ENCODE measurements around the gene MACROD2.
"Not testable (repeated sequence)": the region's sequence is repeated elsewhere in the genome, so short reads cannot be mapped to it uniquely, and the experiment has no call there.

Gene MACROD2

DNA sequence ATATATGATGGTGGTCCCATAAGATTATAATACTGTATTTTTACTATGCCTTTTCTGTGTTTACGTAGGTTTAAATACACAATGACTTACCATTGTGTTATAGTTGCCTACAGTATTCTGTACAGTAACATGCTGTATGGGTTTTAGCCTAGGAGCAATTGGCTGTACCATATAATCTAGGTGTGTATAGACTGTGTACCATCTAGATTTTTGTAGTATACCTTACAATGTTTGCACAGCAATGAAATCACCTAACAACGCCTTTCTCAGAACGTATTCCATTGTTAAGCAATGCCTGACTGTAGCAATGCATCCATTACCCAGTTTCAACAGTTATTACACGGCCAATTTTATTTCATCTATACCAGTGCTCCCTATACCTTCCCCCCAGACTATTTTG lies 10.7 kb downstream of the MACROD2 start:
- no peaks in the 10 kb centered on the region for H3K4me1 ChIP-seq (ENCODE audit: control insufficient read depth, insufficient read depth, low read length)
- H3K27me3 ChIP-seq (ENCODE audit: control insufficient read depth, insufficient read depth, low read length), result no peaks in the 10 kb centered on the region
- no peak overlapping the region for H3K9ac ChIP-seq (ENCODE audit: low read depth, low read length)
- H3K9me3 ChIP-seq (replicated peaks; ENCODE audit: low read length), result no peaks in the 10 kb centered on the region
- H3K4me3 ChIP-seq (ENCODE audit: low read length), result no peak overlapping the region
- H3K4me2 ChIP-seq (ENCODE audit: low read length), result no peak overlapping the region
- H3K36me3 ChIP-seq (ENCODE audit: insufficient read depth, low read length), result no peaks in the 10 kb centered on the region

DNA sequence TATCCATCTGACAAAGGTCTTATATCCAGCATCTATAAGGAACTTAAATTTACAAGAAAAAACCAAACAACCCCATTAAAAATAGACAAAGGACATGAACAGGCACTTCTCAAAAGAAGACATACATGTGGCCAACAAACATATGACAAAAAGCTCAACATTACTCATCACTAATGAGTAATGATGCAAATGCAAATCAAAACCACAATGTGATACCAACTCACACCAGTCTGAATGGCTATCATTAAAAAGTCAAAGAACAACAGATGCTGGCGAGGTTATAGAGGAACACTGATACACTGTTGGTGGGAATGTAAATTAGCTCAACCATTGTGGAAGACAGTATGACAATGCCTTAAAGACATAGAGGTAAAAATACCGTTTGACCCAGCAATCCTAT lies 13.9 kb downstream of the MACROD2 start:
- Histone ChIP-seq H3K36me3 (ENCODE audit: insufficient read depth, low read length) (no peaks in the 10 kb centered on the region), H3K9me3 (replicated peaks; ENCODE audit: low read length) (no peaks in the 10 kb centered on the region), H3K9ac (ENCODE audit: low read depth, low read length) (no peak overlapping the region)

GRCh38 chr20:14012671-14013070 lies 17.4 kb downstream of the MACROD2 start:
- no peak overlapping the region for H3K9ac ChIP-seq (ENCODE audit: low read depth, low read length)
- H3K9me3 ChIP-seq (replicated peaks; ENCODE audit: low read length), result no peaks in the 10 kb centered on the region
- H3K36me3 ChIP-seq (ENCODE audit: insufficient read depth, low read length), result no peaks in the 10 kb centered on the region
- no peaks in the 10 kb centered on the region for H3K4me1 ChIP-seq (ENCODE audit: control insufficient read depth, insufficient read depth, low read length)
- H3K27me3 ChIP-seq (ENCODE audit: control insufficient read depth, insufficient read depth, low read length), result no peaks in the 10 kb centered on the region
- H3K4me3 ChIP-seq (ENCODE audit: low read length), result no peak overlapping the region
- no peak overlapping the region for H3K4me2 ChIP-seq (ENCODE audit: low read length)

More for the DNA sequence above, 13.9 kb downstream of the MACROD2 start:
- no peak overlapping the region for H3K4me2 ChIP-seq (ENCODE audit: low read length)
- H3K4me3 ChIP-seq (ENCODE audit: low read length), result no peak overlapping the region
- no peaks in the 10 kb centered on the region for H3K4me1 ChIP-seq (ENCODE audit: control insufficient read depth, insufficient read depth, low read length)
- H3K27me3 ChIP-seq (ENCODE audit: control insufficient read depth, insufficient read depth, low read length), result no peaks in the 10 kb centered on the region

DNA sequence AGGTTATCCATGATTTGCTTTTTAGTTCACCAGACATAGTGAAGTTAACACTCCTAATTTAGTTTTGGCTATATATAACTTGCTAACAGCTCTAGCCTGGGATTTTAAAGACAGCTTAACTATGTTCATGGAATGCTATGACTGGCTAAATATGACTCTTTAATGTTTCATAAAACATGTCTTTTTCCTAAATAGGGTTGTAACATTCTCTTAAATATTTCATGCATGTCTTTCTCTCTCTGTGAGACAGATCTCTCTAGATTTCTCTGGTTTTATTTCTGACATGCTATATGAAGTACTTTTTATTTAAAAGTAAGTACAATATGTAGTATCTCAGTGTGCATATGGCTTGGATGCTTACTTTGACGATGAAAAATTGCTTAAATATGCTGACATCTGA lies 35.7 kb downstream of the MACROD2 start:
- no peak overlapping the region for H3K4me2 ChIP-seq (ENCODE audit: low read length)
- H3K4me1 ChIP-seq (ENCODE audit: control insufficient read depth, insufficient read depth, low read length), result no peaks in the 10 kb centered on the region
- H3K36me3 ChIP-seq (ENCODE audit: insufficient read depth, low read length), result no peaks in the 10 kb centered on the region
- no peak overlapping the region for H3K4me3 ChIP-seq (ENCODE audit: low read length)
- H3K9ac ChIP-seq (ENCODE audit: low read depth, low read length), result no peak overlapping the region
- H3K27me3 ChIP-seq (ENCODE audit: control insufficient read depth, insufficient read depth, low read length), result no peaks in the 10 kb centered on the region
- no peaks in the 10 kb centered on the region for H3K9me3 ChIP-seq (replicated peaks; ENCODE audit: low read length)

DNA sequence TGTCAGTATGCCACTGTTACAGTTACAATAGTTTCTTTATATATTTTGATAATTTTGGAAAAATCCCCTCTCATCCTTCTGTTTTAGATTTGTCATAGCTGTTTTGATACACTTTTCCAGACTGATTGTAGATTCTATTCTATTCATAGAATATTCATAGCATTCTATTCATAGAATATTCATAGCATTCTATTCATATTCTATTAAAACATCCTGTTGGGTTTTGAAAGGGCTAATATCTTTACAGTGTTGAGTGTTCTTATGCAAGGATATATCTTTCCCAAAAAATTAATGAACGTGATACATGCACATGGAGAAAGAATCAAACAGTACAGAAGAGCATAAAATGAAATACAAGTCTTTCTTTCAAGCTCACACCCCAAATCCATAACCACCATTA lies 38.0 kb downstream of the MACROD2 start:
- H3K9me3 ChIP-seq (replicated peaks; ENCODE audit: low read length), result no peaks in the 10 kb centered on the region
- H3K36me3 ChIP-seq (ENCODE audit: insufficient read depth, low read length), result no peaks in the 10 kb centered on the region
- H3K4me1 ChIP-seq (ENCODE audit: control insufficient read depth, insufficient read depth, low read length), result no peaks in the 10 kb centered on the region
- no peak overlapping the region for H3K9ac ChIP-seq (ENCODE audit: low read depth, low read length)
- H3K27me3 ChIP-seq (ENCODE audit: control insufficient read depth, insufficient read depth, low read length), result no peaks in the 10 kb centered on the region
- H3K4me3 ChIP-seq (ENCODE audit: low read length), result no peak overlapping the region
- H3K4me2 ChIP-seq (ENCODE audit: low read length), result no peak overlapping the region

DNA sequence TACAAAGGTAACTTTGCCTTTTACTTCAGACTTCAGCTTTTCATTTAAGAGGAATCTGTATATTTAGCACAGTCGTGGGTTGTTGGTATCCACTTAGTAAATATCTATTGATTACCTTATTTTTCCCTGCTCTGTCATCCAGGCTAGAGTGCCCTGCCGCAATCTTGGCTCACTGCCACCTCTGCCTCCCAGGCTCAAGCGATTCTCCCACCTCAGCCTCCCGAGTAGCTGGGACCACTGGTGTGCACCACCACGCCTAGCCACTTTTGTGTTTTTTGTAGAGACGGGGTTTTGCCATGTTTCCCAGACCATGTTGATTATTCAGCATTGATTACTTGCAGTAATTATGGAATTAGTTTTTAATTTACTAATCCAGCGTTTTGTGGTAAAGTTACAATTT lies 41.3 kb downstream of the MACROD2 start:
- Histone ChIP-seq H3K9ac (ENCODE audit: low read depth, low read length) (no peak overlapping the region), H3K4me1 (ENCODE audit: control insufficient read depth, insufficient read depth, low read length) (no peaks in the 10 kb centered on the region), H3K36me3 (ENCODE audit: insufficient read depth, low read length) (no peaks in the 10 kb centered on the region), H3K9me3 (replicated peaks; ENCODE audit: low read length) (no peaks in the 10 kb centered on the region), H3K4me2 (ENCODE audit: low read length) (no peak overlapping the region), H3K27me3 (ENCODE audit: control insufficient read depth, insufficient read depth, low read length) (no peaks in the 10 kb centered on the region), H3K4me3 (ENCODE audit: low read length) (no peak overlapping the region)

GRCh38 chr20:14044712-14045276 lies 49.5 kb downstream of the MACROD2 start:
- not testable (repeated sequence) for H3K9ac ChIP-seq (ENCODE audit: low read depth, low read length); H3K4me3 ChIP-seq (ENCODE audit: low read length); H3K4me2 ChIP-seq (ENCODE audit: low read length); H3K9me3 ChIP-seq (replicated peaks; ENCODE audit: low read length); H3K36me3 ChIP-seq (ENCODE audit: insufficient read depth, low read length); H3K27me3 ChIP-seq (ENCODE audit: control insufficient read depth, insufficient read depth, low read length); H3K4me1 ChIP-seq (ENCODE audit: control insufficient read depth, insufficient read depth, low read length)

DNA sequence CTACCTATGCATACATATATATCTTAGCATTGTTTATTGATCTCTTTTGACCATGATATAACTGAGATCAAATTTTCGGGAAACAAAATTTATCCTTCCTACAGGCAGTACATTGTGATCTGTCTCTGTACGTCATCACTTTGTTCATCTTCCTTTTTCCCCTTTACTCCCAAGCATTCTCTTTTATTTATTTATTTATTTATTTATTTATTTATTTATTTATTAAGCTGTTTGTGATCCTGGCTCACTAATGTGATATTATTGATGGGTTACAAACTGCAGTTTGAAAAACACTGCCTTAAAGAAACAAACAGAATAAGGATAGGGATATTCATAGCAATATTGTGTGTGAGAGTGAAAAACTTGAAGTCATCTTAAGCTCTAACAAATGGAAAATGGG lies 51.2 kb downstream of the MACROD2 start:
- no peaks in the 10 kb centered on the region for H3K27me3 ChIP-seq (ENCODE audit: control insufficient read depth, insufficient read depth, low read length)
- no peak overlapping the region for H3K4me3 ChIP-seq (ENCODE audit: low read length)
- H3K4me1 ChIP-seq (ENCODE audit: control insufficient read depth, insufficient read depth, low read length), result no peaks in the 10 kb centered on the region
- H3K9ac ChIP-seq (ENCODE audit: low read depth, low read length), result no peak overlapping the region
- H3K9me3 ChIP-seq (replicated peaks; ENCODE audit: low read length), result no peaks in the 10 kb centered on the region
- H3K36me3 ChIP-seq (ENCODE audit: insufficient read depth, low read length), result no peaks in the 10 kb centered on the region
- H3K4me2 ChIP-seq (ENCODE audit: low read length), result no peak overlapping the region

- Histone ChIP-seq H3K27me3 (ENCODE audit: control insufficient read depth, insufficient read depth, low read length) (no peaks in the 10 kb centered on the region), H3K4me1 (ENCODE audit: control insufficient read depth, insufficient read depth, low read length) (no peaks in the 10 kb centered on the region), H3K36me3 (ENCODE audit: insufficient read depth, low read length) (no peaks in the 10 kb centered on the region)
Observed at GRCh38 chr20:14049111-14049510, 53.8 kb downstream of the MACROD2 start.

GRCh38 chr20:14051454-14051853 lies 56.1 kb downstream of the MACROD2 start:
- no peaks in the 10 kb centered on the region for H3K4me1 ChIP-seq (ENCODE audit: control insufficient read depth, insufficient read depth, low read length)
- no peak overlapping the region for H3K9ac ChIP-seq (ENCODE audit: low read depth, low read length)
- no peaks in the 10 kb centered on the region for H3K36me3 ChIP-seq (ENCODE audit: insufficient read depth, low read length)
- H3K9me3 ChIP-seq (replicated peaks; ENCODE audit: low read length), result no peaks in the 10 kb centered on the region
- no peak overlapping the region for H3K4me2 ChIP-seq (ENCODE audit: low read length)
- H3K27me3 ChIP-seq (ENCODE audit: control insufficient read depth, insufficient read depth, low read length), result no peaks in the 10 kb centered on the region
- H3K4me3 ChIP-seq (ENCODE audit: low read length), result no peak overlapping the region

More at GRCh38 chr20:14049111-14049510, 53.8 kb downstream of the MACROD2 start:
- no peaks in the 10 kb centered on the region for H3K9me3 ChIP-seq (replicated peaks; ENCODE audit: low read length)
- no peak overlapping the region for H3K4me3 ChIP-seq (ENCODE audit: low read length)
- H3K4me2 ChIP-seq (ENCODE audit: low read length), result no peak overlapping the region
- no peak overlapping the region for H3K9ac ChIP-seq (ENCODE audit: low read depth, low read length)

- Histone ChIP-seq H3K36me3 (ENCODE audit: insufficient read depth, low read length) (no peaks in the 10 kb centered on the region), H3K4me3 (ENCODE audit: low read length) (no peak overlapping the region), H3K4me1 (ENCODE audit: control insufficient read depth, insufficient read depth, low read length) (no peaks in the 10 kb centered on the region), H3K9ac (ENCODE audit: low read depth, low read length) (no peak overlapping the region), H3K9me3 (replicated peaks; ENCODE audit: low read length) (no peaks in the 10 kb centered on the region), H3K27me3 (ENCODE audit: control insufficient read depth, insufficient read depth, low read length) (no peaks in the 10 kb centered on the region), H3K4me2 (ENCODE audit: low read length) (no peak overlapping the region)
Observed at GRCh38 chr20:14055127-14055742, 59.9 kb downstream of the MACROD2 start.

- Histone ChIP-seq H3K27me3 (ENCODE audit: control insufficient read depth, insufficient read depth, low read length) (peaks cover 3% of the 10 kb centered on the region), H3K4me3 (ENCODE audit: low read length) (no peak overlapping the region), H3K9me3 (replicated peaks; ENCODE audit: low read length) (no peaks in the 10 kb centered on the region), H3K4me1 (ENCODE audit: control insufficient read depth, insufficient read depth, low read length) (no peaks in the 10 kb centered on the region), H3K9ac (ENCODE audit: low read depth, low read length) (no peak overlapping the region), H3K4me2 (ENCODE audit: low read length) (no peak overlapping the region), H3K36me3 (ENCODE audit: insufficient read depth, low read length) (no peaks in the 10 kb centered on the region)
Observed at GRCh38 chr20:14062171-14062570, 66.9 kb downstream of the MACROD2 start.

All from skeletal muscle satellite cell (primary cell).